HG03097 (cell line): ENCODE measurements around the gene CCDC124.

Experiments
- ATAC-seq: cut with Tn5 transposase; IDR thresholded peaks from one replicate; pipeline ENCODE4 v1.9.1; 2021; ENCODE audit not compliant: unreplicated experiment, low FRiP score

Gene CCDC124

GRCh38 chr19:17951990-17952976 is 19.5 kb downstream of the CCDC124 start:
- no peak for ATAC-seq

DNA sequence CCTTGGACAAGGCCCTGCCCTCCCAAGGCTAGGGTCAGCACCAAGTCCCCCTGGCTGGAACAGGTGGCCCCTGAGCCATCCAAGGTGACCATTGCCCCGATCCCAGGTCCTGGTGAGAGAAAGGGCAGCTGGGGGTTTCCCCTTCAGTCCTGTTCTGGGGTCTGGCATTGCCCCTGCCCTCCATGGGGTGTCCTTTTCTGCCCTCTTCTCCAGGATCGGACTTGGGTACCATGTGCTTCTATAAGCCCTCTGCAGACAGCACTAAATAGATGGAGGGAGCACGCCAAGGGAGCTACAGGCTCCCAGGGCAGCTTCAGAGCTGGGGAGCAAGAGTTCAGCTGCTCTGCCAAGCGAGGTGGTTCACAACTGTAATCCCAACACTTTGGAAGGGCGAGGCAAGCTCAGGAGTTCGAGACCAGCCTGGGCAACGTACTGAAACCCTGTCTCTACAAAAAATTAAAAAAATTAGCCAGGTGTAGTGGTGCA is 20.5 kb downstream of the CCDC124 start:
- ATAC-seq: no peak

DNA sequence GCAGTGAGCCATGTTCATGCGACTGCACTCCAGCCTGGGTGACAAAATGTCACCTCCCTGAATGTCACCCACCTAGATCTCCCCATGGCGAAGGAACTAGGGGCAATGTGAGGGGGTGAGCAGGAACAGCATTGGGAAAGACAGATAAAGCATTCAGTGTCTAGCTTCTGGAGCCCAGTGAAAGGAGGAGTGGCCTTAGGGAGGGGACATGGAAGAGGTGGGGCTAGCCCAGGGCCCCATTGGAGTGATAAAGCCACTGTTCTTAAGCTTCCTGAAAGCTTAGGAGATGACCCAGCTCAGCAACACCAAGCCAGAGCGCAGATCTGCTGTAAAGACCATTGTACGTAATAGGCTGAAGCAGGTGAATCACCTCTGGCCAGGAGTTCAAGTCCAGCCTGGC is 21.1 kb downstream of the CCDC124 start:
- no peak for ATAC-seq

DNA sequence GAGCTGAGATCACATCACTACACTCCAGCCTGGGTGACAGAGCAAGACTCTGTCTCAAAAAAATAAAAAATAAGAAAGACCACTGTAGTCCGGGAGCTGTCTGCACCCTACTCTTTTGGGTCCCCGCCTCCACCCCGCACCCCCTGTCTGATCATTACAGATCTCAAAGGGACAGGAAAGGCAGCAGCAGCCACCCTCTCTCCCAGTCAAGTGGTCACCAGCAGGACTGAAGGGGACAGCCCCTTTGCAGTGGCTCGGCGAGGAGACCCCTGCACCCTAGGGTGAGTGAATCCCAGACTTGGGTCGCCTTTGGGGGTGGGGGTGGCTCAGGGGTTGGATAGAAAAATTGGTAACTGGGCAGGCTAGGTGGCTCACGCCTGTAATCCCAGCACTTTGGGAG is 21.6 kb downstream of the CCDC124 start:
- ATAC-seq: no peak

- ATAC-seq: no peak
Observed at GRCh38 chr19:17957149-17957849, 24.5 kb downstream of the CCDC124 start.

DNA sequence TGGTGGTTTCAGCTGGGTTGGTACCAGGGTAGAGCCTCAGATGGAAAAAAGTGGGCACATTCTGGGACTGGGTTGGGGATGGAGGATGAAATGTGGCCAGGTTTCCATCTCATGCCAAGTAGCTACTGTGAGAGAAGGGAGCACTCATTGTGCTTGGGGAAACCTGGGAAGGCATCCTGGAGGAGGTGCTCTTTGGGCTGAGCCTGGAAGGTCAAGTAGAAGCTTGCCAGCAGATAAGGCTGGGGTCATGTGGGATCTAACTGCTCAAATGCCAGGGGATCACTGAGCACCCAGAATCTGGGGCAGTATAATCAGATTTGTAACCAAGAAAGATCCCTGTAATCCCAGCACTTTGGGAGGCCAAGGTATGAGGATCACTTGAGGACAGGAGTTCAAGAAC is 25.1 kb downstream of the CCDC124 start:
- no peak for ATAC-seq

GRCh38 chr19:17963936-17964691 is 31.3 kb downstream of the CCDC124 start:
- ATAC-seq: no peak

DNA sequence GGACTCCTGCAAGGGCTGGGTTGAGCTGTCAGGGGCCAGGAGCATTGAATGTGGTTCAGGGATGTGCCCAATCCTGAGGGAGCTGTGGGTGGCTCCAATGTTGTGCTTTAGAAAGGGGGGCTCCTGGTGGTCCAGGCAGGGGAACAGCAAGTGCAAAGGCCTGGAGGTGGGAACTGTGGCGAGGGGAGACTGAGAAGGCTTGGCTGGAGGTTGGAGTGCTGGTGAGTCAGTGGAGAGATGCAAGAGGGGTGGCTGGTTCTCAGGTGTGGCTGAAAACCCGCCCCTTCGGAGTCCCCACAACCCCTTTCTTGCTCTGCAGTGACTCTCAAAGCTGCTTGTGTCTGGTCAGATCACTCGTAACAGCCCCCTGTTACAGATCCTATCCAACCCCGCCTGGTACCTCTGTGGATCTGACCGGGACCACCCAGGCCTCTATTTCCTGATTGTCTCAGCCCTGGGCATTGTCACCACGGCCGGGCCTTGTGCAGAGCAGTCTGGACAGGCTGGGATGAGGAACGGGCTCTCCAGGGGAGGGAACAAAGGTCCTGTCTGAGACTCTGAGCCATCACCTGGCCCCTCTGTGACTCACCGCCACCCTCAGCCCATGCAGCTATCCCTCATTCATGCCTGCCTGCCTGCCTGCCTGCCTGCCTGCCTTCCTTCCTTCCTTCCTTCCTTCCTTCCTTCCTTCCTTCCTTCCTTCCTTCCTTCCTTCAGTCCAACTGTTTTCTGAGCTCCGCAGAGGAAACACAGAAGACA is 32.7 kb downstream of the CCDC124 start:
- no peak for ATAC-seq

DNA sequence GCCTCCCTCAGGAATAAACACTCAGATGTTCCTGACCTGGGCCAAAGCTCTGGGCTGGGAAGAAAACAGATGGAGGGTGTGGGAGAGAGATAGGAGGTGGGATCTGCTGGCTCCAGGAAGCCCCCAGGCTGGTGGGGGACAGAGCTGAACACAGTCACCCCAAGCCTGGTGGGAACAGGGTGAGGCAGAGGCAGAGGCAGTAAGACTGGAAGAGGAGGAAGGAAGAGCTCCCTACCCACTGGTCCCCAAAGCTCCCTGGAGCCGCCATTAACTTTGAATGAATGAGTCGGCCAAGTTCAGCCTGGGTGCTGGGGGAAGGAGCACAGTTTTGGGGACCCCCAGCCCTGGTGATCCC is 33.3 kb downstream of the CCDC124 start:
- ATAC-seq: no peak

- no peak for ATAC-seq
Observed at GRCh38 chr19:17966550-17967256, 33.9 kb downstream of the CCDC124 start, which contains the start of gene KCNN1. Gene KCNN1 (plus strand): TSS chr19:17967107. CDS start chr19:17973889, 6,782 bp downstream.

DNA sequence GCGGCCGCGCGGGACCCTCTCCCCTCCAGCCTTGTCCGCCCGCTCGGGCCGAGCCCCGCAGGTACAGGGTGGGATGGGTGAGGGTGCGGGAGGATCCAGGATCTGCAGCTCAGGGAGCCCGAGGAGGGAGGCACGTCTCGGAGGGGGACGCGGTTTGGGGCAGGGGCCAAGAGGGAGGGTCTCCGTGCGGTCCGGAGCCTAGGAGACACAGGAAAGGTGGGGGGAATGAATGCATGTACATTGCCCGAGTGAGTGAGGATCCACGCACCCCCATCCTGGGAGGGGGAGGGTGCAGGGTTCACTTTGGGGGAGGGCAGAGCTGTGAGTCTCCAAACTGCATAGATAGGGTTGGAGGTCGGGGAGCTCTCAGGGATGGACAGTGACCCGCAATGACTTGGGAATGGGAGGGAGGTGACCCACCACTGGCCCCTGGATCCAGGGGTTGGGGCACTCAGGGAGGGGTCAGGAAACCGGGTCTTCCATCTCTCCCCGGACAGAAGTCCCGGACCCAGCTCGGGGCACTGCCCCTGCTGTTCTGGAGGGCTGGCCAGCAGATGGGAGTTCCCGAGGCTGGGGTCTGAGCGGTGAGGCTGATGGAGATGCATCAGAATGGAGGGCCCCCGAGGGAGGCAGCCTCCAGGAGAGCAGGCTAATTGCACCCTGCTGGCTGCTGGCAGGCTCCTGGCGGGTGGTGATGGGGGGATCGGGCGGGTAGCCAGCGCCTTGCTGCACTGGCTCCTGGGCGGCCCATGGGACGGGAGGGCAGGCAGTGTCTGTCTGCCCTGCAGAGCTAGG is 34.6 kb downstream of the CCDC124 start:
- ATAC-seq: no peak

GRCh38 chr19:17968362-17968761 is 35.5 kb downstream of the CCDC124 start:
- no peak for ATAC-seq

DNA sequence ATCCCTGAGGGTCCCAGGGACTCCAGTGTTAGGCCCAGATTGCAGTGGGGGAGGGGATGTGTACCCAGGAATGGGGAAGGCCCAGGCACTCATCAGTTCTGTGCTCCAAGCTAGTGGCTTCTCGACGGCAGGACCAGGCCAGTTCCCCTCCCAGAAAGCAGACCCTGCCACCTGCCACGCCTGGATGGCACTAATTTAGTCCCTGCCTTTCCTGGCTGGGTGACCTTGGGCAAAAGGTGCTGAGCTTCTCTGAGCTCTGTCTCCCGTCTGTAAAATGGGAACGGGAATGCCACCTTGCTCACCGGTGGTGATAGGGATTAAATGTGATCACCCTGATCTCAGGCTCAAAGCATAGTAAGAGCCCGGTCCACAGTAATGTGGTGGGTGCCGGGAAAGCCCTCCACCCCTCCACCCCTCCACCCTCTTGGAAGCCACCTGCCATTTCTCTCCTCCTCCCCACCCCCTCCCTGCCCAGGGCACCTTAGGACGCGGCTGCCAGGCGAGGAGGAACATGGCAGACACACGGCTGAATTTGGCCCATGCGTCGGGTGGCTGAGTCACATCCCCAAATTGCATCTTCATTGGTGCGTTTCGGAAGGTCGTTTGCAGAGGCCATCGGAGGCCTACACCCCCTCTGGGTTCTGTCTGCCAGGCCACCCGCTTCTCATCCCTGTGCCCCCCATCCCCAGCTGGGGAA is 36.4 kb downstream of the CCDC124 start:
- ATAC-seq: no peak

DNA sequence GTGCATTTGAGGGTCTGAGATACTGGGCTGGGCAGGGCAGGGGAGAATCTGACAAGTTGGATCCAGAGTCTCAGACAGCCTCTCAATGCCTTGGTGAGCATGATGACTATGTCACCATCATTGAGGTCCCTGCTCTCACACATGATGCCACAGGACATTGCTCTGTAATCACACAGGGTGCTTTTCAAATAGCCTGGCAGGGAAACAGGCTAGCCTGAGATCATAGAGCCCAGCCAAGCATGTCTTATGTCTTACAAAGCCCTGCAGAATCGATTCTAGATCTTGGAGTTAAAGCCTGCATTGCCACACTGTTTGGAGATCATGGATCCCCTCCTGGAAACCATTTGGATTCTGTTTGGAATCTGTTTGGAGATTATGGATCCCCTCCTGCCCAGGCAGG is 39.4 kb downstream of the CCDC124 start:
- ATAC-seq: no peak

DNA sequence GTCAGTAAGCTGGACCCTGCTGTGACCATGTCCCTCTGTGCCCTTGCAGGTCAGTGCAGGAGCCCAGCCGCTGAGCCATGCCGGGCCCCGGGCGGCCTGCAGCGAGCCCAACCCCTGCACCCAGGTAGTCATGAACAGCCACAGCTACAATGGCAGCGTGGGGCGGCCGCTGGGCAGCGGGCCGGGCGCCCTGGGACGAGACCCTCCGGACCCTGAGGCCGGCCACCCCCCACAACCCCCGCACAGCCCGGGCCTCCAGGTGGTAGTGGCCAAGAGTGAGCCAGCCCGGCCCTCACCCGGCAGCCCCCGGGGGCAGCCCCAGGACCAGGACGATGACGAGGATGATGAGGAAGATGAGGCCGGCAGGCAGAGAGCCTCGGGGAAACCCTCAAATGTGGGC is 40.9 kb downstream of the CCDC124 start:
- no peak for ATAC-seq

GRCh38 chr19:17974551-17974950 is 41.7 kb downstream of the CCDC124 start:
- ATAC-seq: no peak

DNA sequence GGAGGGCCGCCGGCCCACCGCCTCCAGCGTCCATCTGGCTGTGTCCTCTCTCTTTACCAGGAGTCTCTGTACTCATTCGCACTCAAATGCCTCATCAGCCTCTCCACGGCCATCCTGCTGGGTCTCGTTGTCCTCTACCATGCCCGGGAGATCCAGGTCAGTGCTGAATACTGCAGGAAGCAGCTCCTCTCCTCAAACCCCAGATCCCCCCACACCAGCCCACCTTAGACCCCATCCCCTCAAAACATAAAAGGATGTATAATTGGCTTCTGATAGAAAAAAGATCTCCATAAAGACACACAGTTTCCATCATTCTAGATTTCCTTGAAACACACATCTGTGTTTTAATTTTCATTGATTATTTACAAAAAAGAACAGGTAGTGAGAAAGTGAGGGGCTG is 42.2 kb downstream of the CCDC124 start:
- ATAC-seq: no peak

DNA sequence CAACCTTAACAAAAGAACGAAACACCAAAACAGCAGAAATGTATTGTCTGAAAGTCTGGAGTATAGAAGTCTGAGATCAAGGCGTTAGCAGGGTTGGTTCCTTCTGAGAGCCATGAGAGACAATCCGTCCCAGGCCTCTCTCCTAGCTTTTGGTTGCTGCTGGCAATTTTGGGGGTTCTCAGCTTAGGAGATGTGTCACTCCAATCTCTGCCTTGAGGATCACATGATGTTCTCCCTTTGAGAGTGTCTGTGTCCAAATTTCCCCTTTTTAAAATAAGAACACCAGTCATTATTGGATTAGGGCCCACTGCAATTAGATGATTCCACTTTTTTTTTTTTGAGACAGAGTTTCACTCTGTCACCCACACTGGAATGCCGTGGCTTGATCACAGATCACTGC is 44.2 kb downstream of the CCDC124 start:
- no peak for ATAC-seq
